HUDEP-2 (cell line): ENCODE data around the gene NEK6.
A peak's percentile ranks its signal among the peaks of the same experiment; 100 is the strongest.

Experiments
- DNase-seq, 76 experiments: peaks; one replicate each; lab custom pipeline; 2025; ENCODE audit not compliant: unreplicated experiment in 76 of 76; lab: John Stamatoyannopoulos, UW

The NEK6 gene

GRCh38 chr9:124274738-124275137, 17.0 kb downstream of the NEK6 start:
- DNase-seq, result no peak

GRCh38 chr9:124277420-124277819, 19.7 kb downstream of the NEK6 start:
- DNase-seq, result no peak

- DNase-seq, result peak in 4 of 76 experiments; percentile 8 to 19 (median 15)
Observed at GRCh38 chr9:124278054-124278540, 20.3 kb downstream of the NEK6 start.

- peak in 69 of 76 experiments; percentile 8 to 74 (median 47) for DNase-seq
Observed at GRCh38 chr9:124279531-124280175, 21.9 kb downstream of the NEK6 start.

GRCh38 chr9:124280176-124280691, 22.5 kb downstream of the NEK6 start:
- DNase-seq, result peak in 45 of 76 experiments; percentile 3 to 64 (median 25)

GRCh38 chr9:124281931-124282371, 24.2 kb downstream of the NEK6 start:
- DNase-seq, result no peak

- DNase-seq, result peak in 73 of 76 experiments; percentile 24 to 88 (median 72)
Observed at GRCh38 chr9:124282442-124283227, 24.9 kb downstream of the NEK6 start.

GRCh38 chr9:124283228-124283814, 25.6 kb downstream of the NEK6 start:
- no peak for DNase-seq

- no peak for DNase-seq
Observed at GRCh38 chr9:124284237-124284831, 26.6 kb downstream of the NEK6 start.

- DNase-seq, result no peak
Observed at GRCh38 chr9:124284940-124285441, 27.2 kb downstream of the NEK6 start.

- DNase-seq, result no peak
Observed at GRCh38 chr9:124285490-124285889, 27.7 kb downstream of the NEK6 start.

GRCh38 chr9:124285903-124286291, 28.1 kb downstream of the NEK6 start:
- DNase-seq, result peak in 50 of 76 experiments; percentile 1 to 68 (median 32)

GRCh38 chr9:124286292-124286931, 28.7 kb downstream of the NEK6 start:
- DNase-seq, result peak in 46 of 76 experiments; percentile 5 to 58 (median 27)

GRCh38 chr9:124290053-124290591, 32.4 kb downstream of the NEK6 start:
- DNase-seq, result no peak

GRCh38 chr9:124290743-124291554, 33.2 kb downstream of the NEK6 start:
- DNase-seq, result no peak

GRCh38 chr9:124291801-124292396, 34.1 kb downstream of the NEK6 start:
- no peak for DNase-seq

GRCh38 chr9:124292696-124293593, 35.2 kb downstream of the NEK6 start:
- no peak for DNase-seq
